ENCODE results near the gene KRTAP1-3. TPM values are rescaled to one million over a fixed set of nuclear protein-coding genes. Genes with fewer than 3 reads are reported as not detected.
"Not testable (repeated sequence)": the region's sequence is repeated elsewhere in the genome, so short reads cannot be mapped to it uniquely, and the experiment has no call there.

Gene KRTAP1-3
- total and polyA plus RNA-seq, 9 donors = not detected

DNA sequence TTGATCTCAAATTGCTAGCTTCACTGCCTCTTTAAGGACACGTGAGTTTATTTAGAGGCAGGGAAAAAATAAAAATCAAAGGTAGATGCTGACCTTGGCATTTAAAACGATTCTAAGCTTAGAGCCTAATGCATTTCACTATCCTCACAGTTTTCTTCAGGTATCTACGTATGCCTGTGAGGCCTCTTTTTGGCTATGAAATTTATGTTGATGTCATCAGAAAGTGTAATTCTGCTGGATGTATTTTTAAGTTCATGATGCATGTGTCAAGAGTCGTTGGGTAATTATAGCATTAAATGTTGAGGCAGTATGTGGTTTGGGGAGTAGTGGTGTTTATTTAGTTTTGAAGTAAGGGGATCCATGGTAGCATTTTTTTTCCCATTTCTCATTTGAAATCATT, 30.7 kb downstream of the KRTAP1-3 start:
- H3K9me3 ChIP-seq = no peaks in the 10 kb centered on the region
- WGBS, 3 donors = 49 to 52% (median 50%) methylated on average over 4 of the region's 4 CpGs
- H3K4me1 ChIP-seq (ENCODE audit: insufficient read depth) = no peaks in the 10 kb centered on the region
- DNase-seq = no peak
- H3K27me3 ChIP-seq = no peaks in the 10 kb centered on the region
- TF ChIP-seq POLR2A (IDR thresholded peaks at IDR 0.05) = no peak
- TF ChIP-seq, protein P1, sequence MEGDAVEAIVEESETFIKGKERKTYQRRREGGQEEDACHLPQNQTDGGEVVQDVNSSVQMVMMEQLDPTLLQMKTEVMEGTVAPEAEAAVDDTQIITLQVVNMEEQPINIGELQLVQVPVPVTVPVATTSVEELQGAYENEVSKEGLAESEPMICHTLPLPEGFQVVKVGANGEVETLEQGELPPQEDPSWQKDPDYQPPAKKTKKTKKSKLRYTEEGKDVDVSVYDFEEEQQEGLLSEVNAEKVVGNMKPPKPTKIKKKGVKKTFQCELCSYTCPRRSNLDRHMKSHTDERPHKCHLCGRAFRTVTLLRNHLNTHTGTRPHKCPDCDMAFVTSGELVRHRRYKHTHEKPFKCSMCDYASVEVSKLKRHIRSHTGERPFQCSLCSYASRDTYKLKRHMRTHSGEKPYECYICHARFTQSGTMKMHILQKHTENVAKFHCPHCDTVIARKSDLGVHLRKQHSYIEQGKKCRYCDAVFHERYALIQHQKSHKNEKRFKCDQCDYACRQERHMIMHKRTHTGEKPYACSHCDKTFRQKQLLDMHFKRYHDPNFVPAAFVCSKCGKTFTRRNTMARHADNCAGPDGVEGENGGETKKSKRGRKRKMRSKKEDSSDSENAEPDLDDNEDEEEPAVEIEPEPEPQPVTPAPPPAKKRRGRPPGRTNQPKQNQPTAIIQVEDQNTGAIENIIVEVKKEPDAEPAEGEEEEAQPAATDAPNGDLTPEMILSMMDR (IDR thresholded peaks at IDR 0.05) = no peak
- TF ChIP-seq EP300 (IDR thresholded peaks at IDR 0.05) = no peak
- intact Hi-C loops (cut with DNase I) = loop anchor here in 1 of 4 donors (10.0 kb wide), 1 partner anchor 1969 kb away; no protein-coding TSS in a partner anchor
- H3K27ac ChIP-seq = no peak overlapping the region
- no peaks in the 10 kb centered on the region for H3K36me3 ChIP-seq
- no peak overlapping the region for H3K4me3 ChIP-seq

DNA sequence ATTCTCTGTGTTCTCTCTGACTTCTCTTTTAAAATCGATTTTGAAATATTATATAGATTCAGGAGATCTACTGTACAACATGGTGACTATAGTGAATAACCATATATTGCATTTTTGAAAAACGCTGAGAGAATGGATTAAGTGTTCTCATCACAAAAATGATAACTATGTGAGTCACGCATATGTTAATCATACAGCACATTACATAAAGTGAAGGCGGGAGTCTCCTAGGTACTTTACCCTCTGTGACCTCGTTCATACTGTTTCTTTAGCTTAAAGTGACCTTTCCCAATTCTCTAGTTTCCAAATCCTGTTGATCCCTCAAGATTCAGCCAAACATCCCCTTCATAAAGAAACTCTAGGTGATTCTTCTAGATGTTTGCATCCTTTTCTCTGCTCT, 31.9 kb downstream of the KRTAP1-3 start:
- Histone ChIP-seq H3K9me3 (no peaks in the 10 kb centered on the region), H3K27ac (no peak overlapping the region), H3K4me1 (ENCODE audit: insufficient read depth) (no peaks in the 10 kb centered on the region), H3K36me3 (no peaks in the 10 kb centered on the region), H3K27me3 (no peaks in the 10 kb centered on the region), H3K4me3 (no peak overlapping the region)
- TF ChIP-seq, protein P1 (IDR thresholded peaks at IDR 0.05) = no peak
- TF ChIP-seq POLR2A (IDR thresholded peaks at IDR 0.05) (no peak), EP300 (IDR thresholded peaks at IDR 0.05) (no peak)
- intact Hi-C loops (cut with DNase I) = loop anchor here in 1 of 4 donors (10.0 kb wide), 1 partner anchor 1968 kb away; no protein-coding TSS in a partner anchor
- 58 to 61% (median 60%) methylated on average over 5 of the region's 5 CpGs for WGBS, 3 donors
- DNase-seq = no peak

DNA sequence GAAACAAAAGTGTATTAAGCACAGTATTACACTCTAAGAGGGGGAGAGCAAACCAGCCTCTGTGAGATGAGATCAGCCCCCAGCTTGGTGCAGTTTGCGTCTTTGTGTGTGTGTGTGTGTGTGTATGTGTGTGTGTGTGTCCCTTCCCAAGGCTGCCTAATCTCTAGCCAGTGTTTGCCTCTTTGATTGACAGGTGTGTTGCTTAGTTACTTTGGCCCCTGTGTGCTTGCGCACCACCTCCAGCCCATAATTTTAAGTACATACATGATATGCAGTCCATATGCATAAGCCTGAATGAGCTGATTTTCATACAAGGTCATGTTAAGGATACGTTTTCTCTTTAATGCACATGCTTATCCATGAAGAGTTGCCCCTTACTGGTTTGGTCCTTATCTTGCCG, 32.9 kb downstream of the KRTAP1-3 start:
- no peaks in the 10 kb centered on the region for H3K4me1 ChIP-seq (ENCODE audit: insufficient read depth)
- no peaks in the 10 kb centered on the region for H3K9me3 ChIP-seq
- intact Hi-C loops (cut with DNase I) = loop anchor here in 1 of 4 donors (10.0 kb wide), 1 partner anchor 1967 kb away; no protein-coding TSS in a partner anchor
- H3K36me3 ChIP-seq = no peaks in the 10 kb centered on the region
- no peak for DNase-seq
- H3K27me3 ChIP-seq = no peaks in the 10 kb centered on the region
- TF ChIP-seq EP300 (IDR thresholded peaks at IDR 0.05) (no peak), POLR2A (IDR thresholded peaks at IDR 0.05) (no peak)
- TF ChIP-seq, protein P1 (IDR thresholded peaks at IDR 0.05) = no peak
- no peak overlapping the region for H3K27ac ChIP-seq
- WGBS, 3 donors = 85 to 91% (median 86%) methylated on average over 4 of the region's 4 CpGs
- no peak overlapping the region for H3K4me3 ChIP-seq

DNA sequence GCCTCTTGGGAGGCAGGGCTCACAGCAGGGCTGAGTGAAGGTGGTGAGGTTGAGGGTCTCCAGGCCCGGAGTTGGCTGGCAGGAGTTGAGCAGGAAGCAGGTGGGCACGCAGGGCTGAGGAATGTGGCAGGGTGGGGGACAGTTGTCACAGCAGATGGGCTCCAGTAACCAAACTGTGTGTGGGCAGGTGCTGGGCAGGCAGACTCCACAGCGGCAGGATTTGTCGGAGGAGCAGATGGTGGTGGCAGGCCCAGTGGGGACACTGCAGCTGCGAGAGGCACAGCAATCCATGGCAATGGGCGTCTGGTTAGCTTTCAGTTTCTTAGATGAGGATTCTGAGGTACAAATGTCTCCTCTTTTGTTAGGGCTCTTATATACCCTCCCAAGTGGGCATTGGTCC, 35.1 kb downstream of the KRTAP1-3 start, which contains the start of gene KRTAP3-2:
Gene KRTAP3-2 (minus strand): TSS at position 344 of the 400 bp plus-strand sequence. CDS start 53 bp downstream, at position 291.
- H3K27me3 ChIP-seq; intact Hi-C loops (cut with DNase I); H3K4me1 ChIP-seq (ENCODE audit: insufficient read depth); H3K9me3 ChIP-seq; H3K36me3 ChIP-seq; H3K4me3 ChIP-seq; DNase-seq; H3K27ac ChIP-seq: not testable (repeated sequence)
- 94 to 97% (median 95%) methylated on average over 6 of the region's 6 CpGs for WGBS, 3 donors

DNA sequence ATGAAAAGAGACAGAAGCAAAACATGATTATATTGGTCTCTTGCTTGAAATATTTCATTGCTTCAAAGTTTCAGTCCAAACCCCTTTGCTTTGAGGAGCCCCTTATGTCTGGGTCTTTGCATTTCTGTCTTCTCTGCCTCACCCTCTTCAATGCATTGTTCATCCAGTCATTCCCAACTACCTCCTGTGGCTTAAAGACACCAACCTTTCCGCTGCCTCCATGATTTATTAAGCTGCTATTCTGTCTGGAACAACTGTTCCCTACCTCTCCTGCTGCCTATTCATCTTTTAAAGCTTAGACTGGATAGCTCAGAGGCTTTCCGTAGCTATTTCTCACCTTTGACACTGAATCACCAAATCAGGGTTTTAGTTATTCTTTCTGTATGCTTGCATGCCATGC, 37.3 kb downstream of the KRTAP1-3 start:
- Histone ChIP-seq H3K27ac (no peak overlapping the region), H3K36me3 (no peaks in the 10 kb centered on the region), H3K9me3 (no peaks in the 10 kb centered on the region), H3K27me3 (no peaks in the 10 kb centered on the region), H3K4me1 (ENCODE audit: insufficient read depth) (no peaks in the 10 kb centered on the region), H3K4me3 (no peak overlapping the region)
- TF ChIP-seq EP300 (IDR thresholded peaks at IDR 0.05) (no peak), POLR2A (IDR thresholded peaks at IDR 0.05) (no peak)
- TF ChIP-seq, protein P1 (IDR thresholded peaks at IDR 0.05) = no peak
- WGBS, 3 donors = 31 to 47% (median 43%) methylated on average over 2 of the region's 2 CpGs
- intact Hi-C loops (cut with DNase I) = no loop called here
- no peak for DNase-seq
